Thoracic aorta (tissue), 2 donors: ENCODE data around the gene RFX7. TPM values are rescaled to one million over a fixed set of nuclear protein-coding genes. Genes with fewer than 3 reads are reported as not detected.
A peak's percentile ranks its signal among the peaks of the same experiment; 100 is the strongest.

Source experiments
- ATAC-seq: fragments of 150-250 bp; one replicate; pipeline ENCODE4 v1.8.0; 2017; ENCODE audit warnings: low read depth; ENCODE audit not compliant: insufficient number of reproducible peaks, low FRiP score
- DNase-seq: peaks from one replicate; pipeline ENCODE4 v3.0.0-alpha.2; 2020; ENCODE audit warnings: low spot score
- H3K27ac ChIP-seq, 2 donors: fragments of 200-600 bp; sonication (generic); 1 replicate in 1 of 2; 2 replicates in 1 of 2; pipeline ENCODE4 v1.5.1; 2016; ENCODE audit warnings: mild to moderate bottlenecking in 2 of 2, moderate library complexity in 2 of 2
- H3K27me3 ChIP-seq: fragments of 200-600 bp; sonication (generic); replicated peaks from 2 replicates; pipeline ENCODE4 v1.6.0; 2016; ENCODE audit warnings: mild to moderate bottlenecking; ENCODE audit not compliant: insufficient read depth
- H3K36me3 ChIP-seq: fragments of 200-600 bp; sonication (generic); one replicate; pipeline ENCODE4 v1.5.1; 2016
- H3K4me1 ChIP-seq, 2 donors: fragments of 200-600 bp; sonication (generic); 1 replicate in 1 of 2; 2 replicates in 1 of 2; pipeline versions ENCODE4 v1.5.1 to v1.6.0; 2016; ENCODE audit warnings: low read depth in 2 of 2, mild to moderate bottlenecking in 1 of 2; ENCODE audit not compliant: control insufficient read depth in 1 of 2
- H3K4me3 ChIP-seq: fragments of 200-600 bp; sonication (generic); 2 replicates; pipeline ENCODE4 v1.5.1; 2016; ENCODE audit warnings: mild to moderate bottlenecking
- H3K9me3 ChIP-seq: fragments of 200-600 bp; sonication (generic); 2 replicates; pipeline ENCODE4 v1.5.1; 2016
- total RNA-seq, 2 donors: library from RNA; depleted of rRNA; stranded (reverse); fragments of >200 nt; gene quantifications; one replicate each; pipeline versions ENCODE4 v1.1.0 to v1.2.3, GENCODE V29; 2016
- TF ChIP-seq, protein P1 (sequence below): fragments of 200-600 bp; sonication (generic); IDR thresholded peaks from one replicate; pipeline ENCODE4 v1.5.1; 2019; ENCODE audit warnings: antibody characterized with exemption

The RFX7 gene
- total RNA-seq, 2 donors from 2014 or later, result 7.0 to 8.0 TPM

DNA sequence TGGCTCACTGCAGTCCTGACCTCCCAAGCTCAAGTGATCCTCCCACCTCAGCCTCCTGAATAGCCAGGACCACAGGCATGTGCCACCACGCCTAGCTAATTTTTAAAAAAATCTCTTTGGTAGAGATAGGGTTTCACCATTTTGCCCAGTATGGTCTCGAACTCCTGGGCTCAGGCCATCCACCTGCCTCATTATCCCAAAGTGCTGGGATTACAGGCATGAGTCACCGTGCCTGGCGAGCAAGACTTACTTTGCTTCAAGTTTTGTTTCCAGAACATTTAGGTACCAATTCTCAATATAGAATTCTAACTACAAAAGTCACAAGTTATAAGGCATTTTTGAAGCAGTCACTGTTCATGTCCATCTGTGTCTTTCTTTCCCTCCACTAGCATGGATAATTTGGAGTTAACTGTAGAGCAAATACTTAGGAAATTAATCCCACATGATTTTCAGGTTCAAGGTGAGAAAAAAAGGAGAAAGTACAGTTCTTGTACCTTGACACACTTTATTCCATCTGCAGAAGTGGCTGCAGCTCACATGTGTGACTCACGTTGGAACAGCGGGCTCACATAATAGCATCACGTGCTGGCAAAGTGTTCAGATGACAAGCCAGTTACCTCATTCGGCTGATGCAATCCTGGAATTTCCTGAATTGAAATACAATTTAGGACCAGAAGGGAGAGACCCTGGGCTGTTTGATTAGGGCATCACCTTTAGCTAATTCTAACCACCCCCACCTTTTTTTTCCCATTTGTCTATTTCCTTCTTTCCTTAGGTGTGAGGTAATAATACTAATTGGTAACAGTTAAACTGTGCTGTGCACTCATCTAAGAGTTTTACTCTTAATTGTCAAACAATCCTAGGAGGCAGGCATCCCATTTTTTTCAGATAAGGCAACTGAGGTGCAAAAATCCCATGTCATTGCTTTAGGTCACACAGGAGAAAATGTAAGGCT lies 203.3 kb downstream of the RFX7 start:
- Histone ChIP-seq H3K4me1 (peaks cover 0 to 10% of the 10 kb centered on the region in 2 donors), H3K4me3 (no peak overlapping the region), H3K36me3 (no peaks in the 10 kb centered on the region), H3K9me3 (no peaks in the 10 kb centered on the region), H3K27me3 (no peaks in the 10 kb centered on the region), H3K27ac (peak overlapping the region; percentile 66 to 75)
- TF ChIP-seq, protein P1, sequence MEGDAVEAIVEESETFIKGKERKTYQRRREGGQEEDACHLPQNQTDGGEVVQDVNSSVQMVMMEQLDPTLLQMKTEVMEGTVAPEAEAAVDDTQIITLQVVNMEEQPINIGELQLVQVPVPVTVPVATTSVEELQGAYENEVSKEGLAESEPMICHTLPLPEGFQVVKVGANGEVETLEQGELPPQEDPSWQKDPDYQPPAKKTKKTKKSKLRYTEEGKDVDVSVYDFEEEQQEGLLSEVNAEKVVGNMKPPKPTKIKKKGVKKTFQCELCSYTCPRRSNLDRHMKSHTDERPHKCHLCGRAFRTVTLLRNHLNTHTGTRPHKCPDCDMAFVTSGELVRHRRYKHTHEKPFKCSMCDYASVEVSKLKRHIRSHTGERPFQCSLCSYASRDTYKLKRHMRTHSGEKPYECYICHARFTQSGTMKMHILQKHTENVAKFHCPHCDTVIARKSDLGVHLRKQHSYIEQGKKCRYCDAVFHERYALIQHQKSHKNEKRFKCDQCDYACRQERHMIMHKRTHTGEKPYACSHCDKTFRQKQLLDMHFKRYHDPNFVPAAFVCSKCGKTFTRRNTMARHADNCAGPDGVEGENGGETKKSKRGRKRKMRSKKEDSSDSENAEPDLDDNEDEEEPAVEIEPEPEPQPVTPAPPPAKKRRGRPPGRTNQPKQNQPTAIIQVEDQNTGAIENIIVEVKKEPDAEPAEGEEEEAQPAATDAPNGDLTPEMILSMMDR, result no peak
- DNase-seq (peak; percentile 45), ATAC-seq (peak; percentile 97)

DNA sequence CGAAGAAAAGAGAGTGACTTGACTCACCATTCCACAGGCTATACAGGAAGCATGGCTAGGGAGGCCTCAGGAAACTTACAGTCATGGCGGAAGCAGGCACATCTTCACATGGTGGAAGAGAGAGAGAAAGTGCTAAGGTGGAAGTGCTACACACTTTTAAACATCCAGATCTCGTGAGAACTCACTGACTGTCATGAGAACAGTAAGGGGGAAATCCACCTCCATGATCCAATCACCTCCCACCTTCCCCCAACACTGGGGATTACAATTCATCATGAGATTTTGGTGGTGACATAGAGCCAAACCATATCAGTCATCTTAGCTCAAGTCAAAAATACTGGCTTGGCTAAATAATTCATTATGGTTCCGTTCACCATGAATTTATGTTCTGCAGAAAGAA lies 205.0 kb downstream of the RFX7 start:
- Histone ChIP-seq H3K27me3 (no peaks in the 10 kb centered on the region), H3K9me3 (no peaks in the 10 kb centered on the region), H3K4me1 (peaks cover 0 to 10% of the 10 kb centered on the region in 2 donors), H3K36me3 (no peaks in the 10 kb centered on the region), H3K27ac (no peak overlapping the region), H3K4me3 (no peak overlapping the region)
- ATAC-seq, result no peak
- TF ChIP-seq, protein P1, result no peak
- no peak for DNase-seq

DNA sequence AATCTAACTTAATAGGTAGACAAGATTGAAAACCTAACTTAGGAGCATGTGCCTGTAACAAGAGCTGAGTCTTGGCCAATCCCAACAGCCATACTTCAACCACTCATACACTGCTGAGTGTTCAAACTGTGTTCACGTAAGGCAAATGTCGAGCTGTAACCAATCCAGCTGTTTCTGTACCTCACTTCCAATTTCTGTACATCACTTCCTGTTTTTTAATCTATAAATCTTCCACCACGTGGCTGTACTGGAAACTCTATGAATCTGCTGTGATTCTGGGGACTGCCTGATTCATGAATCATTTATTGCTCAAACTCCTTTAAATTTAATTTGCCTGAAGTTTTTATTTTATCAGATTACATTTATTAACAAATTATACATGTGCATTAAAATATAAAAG lies 205.7 kb downstream of the RFX7 start:
- no peak for ATAC-seq
- DNase-seq, result no peak
- TF ChIP-seq, protein P1, result no peak
- H3K27ac ChIP-seq, result no peak overlapping the region
- H3K4me1 ChIP-seq, result peaks cover 0 to 10% of the 10 kb centered on the region in 2 donors
- no peaks in the 10 kb centered on the region for H3K36me3 ChIP-seq
- H3K27me3 ChIP-seq, result no peaks in the 10 kb centered on the region
- H3K9me3 ChIP-seq, result no peaks in the 10 kb centered on the region
- no peak overlapping the region for H3K4me3 ChIP-seq

Other genes starting within 250 kb of the RFX7 start
- gene TEX9, start 121.5 kb upstream of the RFX7 start, total RNA-seq, result 10 to 100 TPM in 1 of 2 donors, 1 to 10 TPM in 1; 3.7 to 13.5 TPM
- 1 to 10 TPM in 1 of 2 donors, under 1 TPM in 1; 0.28 to 2.3 TPM for gene MNS1, start 221.3 kb upstream of the RFX7 start, total RNA-seq